PFSK-1 (cell line): ENCODE results near the gene RREB1.

Experiments used
- TAF1 ChIP-seq: IDR thresholded peaks from 2 replicates; pipeline ENCODE4 v1.6.1; 2012; ENCODE audit warnings: low read length, control low read depth, borderline replicate concordance; ENCODE audit not compliant: insufficient read depth
- TF ChIP-seq, protein P1 (sequence below), 2 experiments: IDR thresholded peaks; 2 replicates each; pipeline versions ENCODE4 v1.6.1 to v1.8.0; 2011 to 2012; ENCODE audit warnings: low read depth in 2 of 2, low read length in 2 of 2, control low read depth in 1 of 2, inconsistent platforms in 1 of 2, mild to moderate bottlenecking in 1 of 2, moderate library complexity in 1 of 2; ENCODE audit not compliant: insufficient read depth in 1 of 2

DNA sequence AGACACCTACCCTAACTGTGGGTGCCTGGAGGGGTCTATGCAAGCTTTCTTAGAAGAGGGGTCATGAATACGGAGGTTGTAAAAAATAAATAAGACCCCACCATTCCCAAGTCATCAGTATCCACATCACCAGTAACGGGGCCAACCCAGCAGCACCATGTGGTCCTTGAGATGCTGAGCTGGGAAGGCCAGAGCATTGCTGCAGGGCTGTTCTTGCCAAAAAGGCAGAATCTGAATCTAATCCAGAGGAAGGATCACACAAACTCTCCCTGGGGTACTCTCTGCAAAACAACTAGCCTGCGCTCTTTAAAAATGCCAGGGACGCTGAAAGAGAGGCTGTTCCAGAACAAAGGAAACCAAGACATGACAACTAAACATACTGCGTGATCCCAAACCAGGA, 162.1 kb downstream of the RREB1 start:
- TF ChIP-seq, protein P1, sequence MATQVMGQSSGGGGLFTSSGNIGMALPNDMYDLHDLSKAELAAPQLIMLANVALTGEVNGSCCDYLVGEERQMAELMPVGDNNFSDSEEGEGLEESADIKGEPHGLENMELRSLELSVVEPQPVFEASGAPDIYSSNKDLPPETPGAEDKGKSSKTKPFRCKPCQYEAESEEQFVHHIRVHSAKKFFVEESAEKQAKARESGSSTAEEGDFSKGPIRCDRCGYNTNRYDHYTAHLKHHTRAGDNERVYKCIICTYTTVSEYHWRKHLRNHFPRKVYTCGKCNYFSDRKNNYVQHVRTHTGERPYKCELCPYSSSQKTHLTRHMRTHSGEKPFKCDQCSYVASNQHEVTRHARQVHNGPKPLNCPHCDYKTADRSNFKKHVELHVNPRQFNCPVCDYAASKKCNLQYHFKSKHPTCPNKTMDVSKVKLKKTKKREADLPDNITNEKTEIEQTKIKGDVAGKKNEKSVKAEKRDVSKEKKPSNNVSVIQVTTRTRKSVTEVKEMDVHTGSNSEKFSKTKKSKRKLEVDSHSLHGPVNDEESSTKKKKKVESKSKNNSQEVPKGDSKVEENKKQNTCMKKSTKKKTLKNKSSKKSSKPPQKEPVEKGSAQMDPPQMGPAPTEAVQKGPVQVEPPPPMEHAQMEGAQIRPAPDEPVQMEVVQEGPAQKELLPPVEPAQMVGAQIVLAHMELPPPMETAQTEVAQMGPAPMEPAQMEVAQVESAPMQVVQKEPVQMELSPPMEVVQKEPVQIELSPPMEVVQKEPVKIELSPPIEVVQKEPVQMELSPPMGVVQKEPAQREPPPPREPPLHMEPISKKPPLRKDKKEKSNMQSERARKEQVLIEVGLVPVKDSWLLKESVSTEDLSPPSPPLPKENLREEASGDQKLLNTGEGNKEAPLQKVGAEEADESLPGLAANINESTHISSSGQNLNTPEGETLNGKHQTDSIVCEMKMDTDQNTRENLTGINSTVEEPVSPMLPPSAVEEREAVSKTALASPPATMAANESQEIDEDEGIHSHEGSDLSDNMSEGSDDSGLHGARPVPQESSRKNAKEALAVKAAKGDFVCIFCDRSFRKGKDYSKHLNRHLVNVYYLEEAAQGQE (IDR thresholded peaks at IDR 0.05; ENCODE audit: insufficient read depth in 1 of 2, low read depth in 2 of 2, low read length in 2 of 2): no peak
- TF ChIP-seq TAF1: no peak
